Heart left ventricle (tissue), 13 donors: ENCODE measurements around the gene CLEC4A.

Experiments
- CTCF ChIP-seq, 12 donors: fragments of 200-600 bp; sonication (generic) in 4 of 12; IDR thresholded peaks; one replicate each; pipeline versions ENCODE4 v1.5.0 to v1.8.0; 2018 to 2022; ENCODE audit warnings: antibody characterized with exemption in 12 of 12, mild to moderate bottlenecking in 5 of 12
- POLR2A ChIP-seq, 2 donors: fragments of 450-650 bp; IDR thresholded peaks; one replicate each; pipeline ENCODE4 v1.6.1; 2017; ENCODE audit warnings: antibody characterized with exemption in 2 of 2, mild to moderate bottlenecking in 2 of 2, moderate library complexity in 2 of 2
- donor health status: ischemic (EF 13 %, LVEDD 7.1; RV severe dilation, severe dysfunction).
- donor health status: DM: no; HTN: yes; CAD: no.
- donor health status: DM: no; HTN: no; CAD: no.
- donor health status: ischemic (EF 25% LVEDD 6.9; RV normal size, moderate dysfunction).
- donor health status: ischemic (EF 25% LVEDD 5.7; RV mildly dilated, moderate dysfunction).
- donor health status: ischemic (EF 35%, LVEDD 5.7; RV mildly dilated, moderate dysfunction).
- donor health status: nonischemic (EF 11% LVEDD 7.7; RV severe dilation, severe dysfunction).
- donor health status: DM: yes; HTN: yes; CAD: no.
- donor health status: PGD.
- donor health status: ischemic (EF 29% LVEDD 5.4; RV normal size, mild dysfunction).
- donor health status: nonischemic (EF 23%, LVEDD 6.1; RV moderate dilation, normal function).

GRCh38 chr12:8120072-8120713 lies 3.2 kb upstream of the CLEC4A start:
- TF ChIP-seq CTCF (IDR thresholded peaks at IDR 0.05) = no peak
- no peak for TF ChIP-seq POLR2A (IDR thresholded peaks at IDR 0.05)
